Activated T-helper 17 cell treated with anti-CD3 and anti-CD28 coated beads, Interleukin-2, amount 50 U/mL, for 72 hours (primary cell): ENCODE results near the gene MMP1. TPM values are rescaled to one million over a fixed set of nuclear protein-coding genes. Genes with fewer than 3 reads are reported as not detected.

ENCODE experiments used
- ATAC-seq: fragments of 150-1000 bp; cut with Tn5 transposase; replicated peaks from 2 replicates; pipeline ENCODE4 v1.10.0; 2021; ENCODE audit warnings: mild to moderate bottlenecking, moderate library complexity
- H3K27ac Mint-ChIP-seq: one replicate; pipeline ENCODE4 v1.8.0; 2022; ENCODE audit warnings: mixed read lengths
- H3K27me3 Mint-ChIP-seq: one replicate; pipeline ENCODE4 v1.8.0; 2022; ENCODE audit warnings: mixed read lengths
- H3K36me3 Mint-ChIP-seq: one replicate; pipeline ENCODE4 v1.8.0; 2022; ENCODE audit warnings: low read depth, mild to moderate bottlenecking, mixed read lengths
- H3K4me1 Mint-ChIP-seq: one replicate; pipeline ENCODE4 v1.8.0; 2022; ENCODE audit warnings: mixed read lengths
- H3K4me3 Mint-ChIP-seq: one replicate; pipeline ENCODE4 v1.8.0; 2022; ENCODE audit warnings: mild to moderate bottlenecking, mixed read lengths
- H3K9me3 Mint-ChIP-seq: one replicate; pipeline ENCODE4 v1.8.0; 2022; ENCODE audit warnings: mixed read lengths
- total RNA-seq, 2 donors: library from RNA; stranded (reverse); gene quantifications; one replicate each; pipeline ENCODE4 v1.2.3, GENCODE V29; 2022

Gene MMP1
- not detected for total RNA-seq

DNA sequence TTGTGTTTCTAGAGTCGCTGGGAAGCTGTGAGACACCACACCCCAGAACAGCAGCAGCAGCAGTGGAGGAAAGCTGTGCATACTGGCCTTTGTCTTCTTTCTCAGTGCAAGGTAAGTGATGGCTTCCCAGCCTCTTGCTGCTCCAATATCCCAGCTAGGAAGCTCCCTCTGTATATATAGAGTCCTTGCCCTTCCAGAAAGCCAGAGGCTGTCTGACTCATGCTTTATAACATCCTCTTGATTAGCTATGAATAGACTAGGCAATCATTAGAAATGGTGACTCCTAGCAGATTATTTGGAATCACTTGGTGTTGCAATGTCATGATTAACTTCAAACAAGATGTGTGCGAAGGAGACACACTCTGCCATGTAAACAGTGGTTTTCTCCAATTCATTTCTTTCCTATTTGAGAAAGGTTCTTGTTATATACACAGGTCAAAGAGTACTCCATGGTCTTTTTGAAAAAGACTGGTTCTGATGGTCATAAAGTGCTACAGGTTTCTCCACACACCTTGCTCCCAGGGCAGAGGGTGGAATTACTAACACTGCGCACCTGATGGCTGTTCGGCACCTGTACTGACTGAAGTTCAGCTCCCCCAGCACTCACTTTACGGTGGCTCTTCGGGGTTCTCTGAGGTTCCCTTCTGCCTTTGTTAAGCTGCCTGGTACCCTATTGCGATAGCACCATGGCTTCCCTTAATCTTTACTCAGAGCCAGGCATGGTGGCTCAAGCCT, at the start of gene MMP1:
MMP1 (minus strand) TSS at position 149 of the 735 bp plus-strand sequence; CDS start at position 81, 68 bp downstream.
- no peak within 1 kb of the TSS for H3K4me3 Mint-ChIP-seq
- no peak within 1 kb of the TSS for H3K27ac Mint-ChIP-seq
- no peaks in the 10 kb centered on the region for H3K36me3 Mint-ChIP-seq
- H3K27me3 Mint-ChIP-seq, result peaks cover 4% of the 10 kb centered on the region
- no peak for ATAC-seq
- no peaks in the 10 kb centered on the region for H3K9me3 Mint-ChIP-seq
- H3K4me1 Mint-ChIP-seq, result no peaks in the 10 kb centered on the region

DNA sequence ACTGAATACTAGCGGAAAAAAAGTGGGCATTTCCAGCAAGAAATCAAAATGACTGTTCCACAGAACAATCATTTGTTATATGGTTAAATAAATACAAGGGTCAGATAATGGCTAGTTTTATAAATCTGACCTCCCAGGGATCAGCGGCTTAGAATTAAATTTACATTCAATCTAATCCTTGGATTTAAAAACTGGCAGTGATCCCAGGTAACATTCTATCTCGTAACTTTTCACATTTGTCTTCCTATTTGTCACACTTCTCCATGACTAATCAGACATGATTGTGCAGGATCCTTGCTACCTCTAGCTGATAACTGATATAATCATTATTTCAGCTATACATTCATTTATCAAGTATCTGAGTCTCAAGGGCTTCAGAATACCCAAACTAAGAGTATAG, 48.3 kb upstream of the MMP1 start:
- Mint-ChIP-seq H3K27me3 (peaks cover 12% of the 10 kb centered on the region), H3K4me1 (no peaks in the 10 kb centered on the region), H3K9me3 (no peaks in the 10 kb centered on the region), H3K36me3 (no peaks in the 10 kb centered on the region), H3K27ac (no peak overlapping the region), H3K4me3 (no peak overlapping the region)
- no peak for ATAC-seq

DNA sequence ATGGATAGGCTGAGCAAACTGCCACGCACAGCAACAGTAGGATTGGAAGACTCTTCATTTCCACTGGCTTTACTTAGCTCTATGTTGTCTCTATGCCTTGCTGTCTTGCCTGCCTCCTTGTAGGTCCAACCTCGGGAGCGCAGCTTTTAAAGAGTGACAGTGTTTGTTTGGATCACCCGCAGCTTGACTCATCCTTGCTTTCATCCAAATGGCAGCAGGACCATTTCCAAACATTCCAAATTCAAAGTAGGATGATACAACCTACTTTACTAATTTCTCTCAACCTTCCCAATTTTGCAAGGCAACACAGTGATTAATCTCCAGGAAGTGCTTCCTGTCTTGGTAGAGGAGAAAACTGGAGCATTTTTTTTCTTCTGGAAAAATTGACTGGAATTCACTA, 45.5 kb upstream of the MMP1 start, which contains the start of gene MMP3:
MMP3 (minus strand) TSS at position 121 of the 400 bp plus-strand sequence; CDS start at position 58, 63 bp downstream.
- no peaks in the 10 kb centered on the region for H3K9me3 Mint-ChIP-seq
- H3K27me3 Mint-ChIP-seq, result peaks cover 12% of the 10 kb centered on the region
- no peaks in the 10 kb centered on the region for H3K4me1 Mint-ChIP-seq
- no peaks in the 10 kb centered on the region for H3K36me3 Mint-ChIP-seq
- no peak for ATAC-seq
- H3K27ac Mint-ChIP-seq, result no peak within 1 kb of the TSS
- H3K4me3 Mint-ChIP-seq, result no peak within 1 kb of the TSS

DNA sequence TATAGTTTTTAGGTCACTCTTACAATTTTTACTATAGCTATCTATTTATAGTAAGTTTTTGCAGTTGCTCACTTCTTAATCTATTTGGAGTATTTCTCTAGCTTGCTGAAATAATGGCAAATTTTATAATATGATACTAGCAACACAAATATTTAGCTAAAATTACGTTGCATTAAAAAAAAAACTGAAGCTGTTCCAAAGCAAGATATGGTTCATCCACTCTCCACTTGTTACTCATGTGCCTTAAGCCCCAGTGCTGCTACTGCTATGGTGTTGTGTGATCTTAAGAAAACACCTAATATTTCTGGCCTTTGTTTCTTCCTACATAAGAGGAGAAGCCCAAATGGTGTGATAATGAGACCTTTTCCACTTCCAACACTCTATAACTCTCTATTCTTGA, 45.0 kb upstream of the MMP1 start:
- no peaks in the 10 kb centered on the region for H3K36me3 Mint-ChIP-seq
- no peak overlapping the region for H3K4me3 Mint-ChIP-seq
- no peaks in the 10 kb centered on the region for H3K4me1 Mint-ChIP-seq
- ATAC-seq, result no peak
- no peak overlapping the region for H3K27ac Mint-ChIP-seq
- no peaks in the 10 kb centered on the region for H3K9me3 Mint-ChIP-seq
- peaks cover 12% of the 10 kb centered on the region for H3K27me3 Mint-ChIP-seq

DNA sequence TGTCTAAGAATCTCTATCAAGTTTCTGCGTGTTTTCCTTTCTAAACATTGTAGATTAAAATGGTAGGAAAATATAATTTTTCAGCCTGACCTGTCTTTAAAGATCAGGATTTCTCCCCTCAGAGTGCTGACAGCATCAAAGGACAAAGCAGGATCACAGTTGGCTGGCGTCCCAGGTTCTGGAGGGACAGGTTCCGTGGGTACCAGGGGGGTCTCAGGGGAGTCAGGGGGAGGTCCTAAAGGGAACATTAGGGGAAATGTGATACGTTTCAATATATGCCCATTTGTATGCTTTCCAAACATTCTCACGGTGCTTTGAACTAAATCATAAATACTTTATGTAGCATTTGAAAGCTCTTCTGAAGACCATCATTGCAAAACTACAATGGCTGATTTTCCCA, 42.1 kb upstream of the MMP1 start:
- Mint-ChIP-seq H3K4me3 (no peak overlapping the region), H3K36me3 (no peaks in the 10 kb centered on the region), H3K4me1 (no peaks in the 10 kb centered on the region), H3K9me3 (no peaks in the 10 kb centered on the region), H3K27me3 (peaks cover 10% of the 10 kb centered on the region), H3K27ac (no peak overlapping the region)
- no peak for ATAC-seq

DNA sequence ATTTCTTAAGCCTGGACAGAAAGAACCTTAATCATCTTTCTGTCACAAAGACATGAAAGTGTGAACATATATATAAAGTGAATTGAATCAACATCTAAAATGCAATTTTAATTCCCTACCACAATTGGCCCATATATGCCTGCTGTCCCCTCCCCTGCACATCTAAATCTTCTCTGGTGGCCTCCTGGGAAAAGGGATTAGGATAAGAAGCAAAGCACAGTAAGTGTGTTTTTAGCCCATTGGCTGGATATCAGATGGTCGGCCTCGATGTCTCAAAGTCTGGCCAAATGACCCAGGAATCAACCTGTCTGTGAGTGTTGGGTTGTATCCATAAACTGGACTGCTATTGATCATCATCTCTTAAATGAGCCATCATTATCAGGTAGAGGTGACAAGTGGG, 39.7 kb upstream of the MMP1 start:
- H3K27me3 Mint-ChIP-seq, result peaks cover 14% of the 10 kb centered on the region
- H3K27ac Mint-ChIP-seq, result no peak overlapping the region
- H3K4me1 Mint-ChIP-seq, result no peaks in the 10 kb centered on the region
- H3K9me3 Mint-ChIP-seq, result no peaks in the 10 kb centered on the region
- H3K36me3 Mint-ChIP-seq, result no peaks in the 10 kb centered on the region
- H3K4me3 Mint-ChIP-seq, result no peak overlapping the region
- no peak for ATAC-seq

DNA sequence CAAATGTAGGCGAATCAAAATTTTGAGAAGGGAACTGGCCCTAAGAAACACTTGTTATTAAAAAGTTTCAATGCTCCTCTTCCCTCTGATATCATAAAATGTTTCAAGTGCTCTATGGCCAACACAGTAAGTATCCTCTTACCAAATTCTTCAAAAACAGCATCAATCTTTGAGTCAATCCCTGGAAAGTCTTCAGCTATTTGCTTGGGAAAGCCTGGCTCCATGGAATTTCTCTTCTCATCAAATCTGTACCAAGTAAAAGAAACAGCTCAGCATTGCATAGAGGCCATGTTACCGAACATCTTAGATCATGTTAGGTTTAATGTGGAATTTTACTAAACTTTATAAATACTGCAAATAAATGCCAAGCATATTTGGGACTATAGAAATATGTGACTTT, 39.2 kb upstream of the MMP1 start:
- Mint-ChIP-seq H3K36me3 (no peaks in the 10 kb centered on the region), H3K27ac (no peak overlapping the region), H3K4me1 (no peaks in the 10 kb centered on the region), H3K4me3 (no peak overlapping the region), H3K27me3 (peaks cover 16% of the 10 kb centered on the region), H3K9me3 (no peaks in the 10 kb centered on the region)
- ATAC-seq, result no peak

DNA sequence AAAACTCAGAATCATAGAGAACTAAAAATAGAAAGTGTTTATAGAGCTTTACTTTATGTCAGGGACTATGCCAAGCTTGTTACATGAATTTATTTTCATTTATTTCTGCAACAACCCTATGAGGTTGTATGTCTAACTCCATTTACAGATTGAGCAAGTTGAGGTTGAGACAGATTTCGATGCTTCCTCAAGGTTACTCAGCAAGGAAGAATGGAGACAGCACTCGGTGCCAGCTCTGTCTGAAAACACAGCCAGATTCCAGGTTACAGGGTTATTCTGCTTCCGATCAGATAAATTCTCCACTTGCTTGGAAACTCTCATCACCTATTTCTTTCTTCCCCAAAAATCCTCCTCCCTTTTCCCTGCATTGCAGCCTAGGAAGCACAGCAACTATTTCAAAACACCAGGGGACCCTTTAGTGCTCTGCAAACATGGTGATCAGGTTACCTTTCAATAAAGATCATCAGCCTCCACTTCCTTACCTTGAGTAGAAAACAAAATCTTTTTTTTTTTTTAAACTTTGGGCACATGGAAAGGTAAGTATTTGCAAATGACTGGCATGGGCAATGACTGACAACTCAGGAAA, 38.4 kb upstream of the MMP1 start:
- Mint-ChIP-seq H3K4me3 (no peak overlapping the region), H3K4me1 (no peaks in the 10 kb centered on the region), H3K36me3 (no peaks in the 10 kb centered on the region), H3K9me3 (no peaks in the 10 kb centered on the region), H3K27me3 (peaks cover 18% of the 10 kb centered on the region), H3K27ac (no peak overlapping the region)
- ATAC-seq, result no peak

DNA sequence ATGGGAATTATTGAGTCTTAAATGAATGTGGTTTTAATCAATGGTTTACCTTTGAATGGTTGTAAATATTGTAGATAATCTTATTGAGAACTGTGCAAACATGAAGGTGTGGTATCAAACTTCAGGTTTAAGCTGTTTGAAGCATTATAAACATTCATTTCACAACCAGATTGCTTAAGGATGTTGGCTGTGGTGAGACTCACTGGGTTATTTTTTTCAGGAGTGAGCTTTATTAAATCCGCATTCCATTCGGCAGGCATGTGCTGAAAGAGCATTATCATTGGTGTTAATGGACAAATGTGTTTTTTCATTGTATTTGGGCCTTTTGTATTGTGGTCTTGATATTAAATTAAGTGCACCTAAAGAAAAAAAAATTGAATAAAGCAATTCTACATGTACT, 35.8 kb upstream of the MMP1 start:
- Mint-ChIP-seq H3K27ac (no peak overlapping the region), H3K9me3 (no peaks in the 10 kb centered on the region), H3K4me3 (no peak overlapping the region), H3K36me3 (no peaks in the 10 kb centered on the region), H3K4me1 (no peaks in the 10 kb centered on the region), H3K27me3 (peaks cover 31% of the 10 kb centered on the region)
- no peak for ATAC-seq

DNA sequence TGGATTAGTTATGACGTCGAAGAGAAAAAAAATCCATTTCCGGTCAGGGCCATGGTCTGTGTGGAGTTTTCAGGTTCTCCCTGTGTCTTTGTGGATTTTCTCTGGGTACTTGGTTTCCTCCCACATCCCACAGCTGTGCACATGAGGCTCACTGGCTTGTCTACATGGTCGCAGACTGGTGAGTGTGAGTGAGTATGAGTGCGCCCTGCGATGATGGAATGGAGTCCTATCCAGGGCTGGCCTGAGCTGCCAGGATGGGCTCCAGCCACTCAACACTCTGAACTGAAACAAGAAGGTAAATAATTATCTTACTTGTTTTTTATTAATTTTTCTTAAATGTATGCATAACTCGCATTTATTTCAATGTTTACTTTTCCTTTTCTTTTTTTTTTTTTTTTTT, 34.7 kb upstream of the MMP1 start:
- no peak for ATAC-seq
- no peaks in the 10 kb centered on the region for H3K4me1 Mint-ChIP-seq
- H3K9me3 Mint-ChIP-seq, result no peaks in the 10 kb centered on the region
- H3K27ac Mint-ChIP-seq, result no peak overlapping the region
- peaks cover 31% of the 10 kb centered on the region for H3K27me3 Mint-ChIP-seq
- no peak overlapping the region for H3K4me3 Mint-ChIP-seq
- H3K36me3 Mint-ChIP-seq, result no peaks in the 10 kb centered on the region

DNA sequence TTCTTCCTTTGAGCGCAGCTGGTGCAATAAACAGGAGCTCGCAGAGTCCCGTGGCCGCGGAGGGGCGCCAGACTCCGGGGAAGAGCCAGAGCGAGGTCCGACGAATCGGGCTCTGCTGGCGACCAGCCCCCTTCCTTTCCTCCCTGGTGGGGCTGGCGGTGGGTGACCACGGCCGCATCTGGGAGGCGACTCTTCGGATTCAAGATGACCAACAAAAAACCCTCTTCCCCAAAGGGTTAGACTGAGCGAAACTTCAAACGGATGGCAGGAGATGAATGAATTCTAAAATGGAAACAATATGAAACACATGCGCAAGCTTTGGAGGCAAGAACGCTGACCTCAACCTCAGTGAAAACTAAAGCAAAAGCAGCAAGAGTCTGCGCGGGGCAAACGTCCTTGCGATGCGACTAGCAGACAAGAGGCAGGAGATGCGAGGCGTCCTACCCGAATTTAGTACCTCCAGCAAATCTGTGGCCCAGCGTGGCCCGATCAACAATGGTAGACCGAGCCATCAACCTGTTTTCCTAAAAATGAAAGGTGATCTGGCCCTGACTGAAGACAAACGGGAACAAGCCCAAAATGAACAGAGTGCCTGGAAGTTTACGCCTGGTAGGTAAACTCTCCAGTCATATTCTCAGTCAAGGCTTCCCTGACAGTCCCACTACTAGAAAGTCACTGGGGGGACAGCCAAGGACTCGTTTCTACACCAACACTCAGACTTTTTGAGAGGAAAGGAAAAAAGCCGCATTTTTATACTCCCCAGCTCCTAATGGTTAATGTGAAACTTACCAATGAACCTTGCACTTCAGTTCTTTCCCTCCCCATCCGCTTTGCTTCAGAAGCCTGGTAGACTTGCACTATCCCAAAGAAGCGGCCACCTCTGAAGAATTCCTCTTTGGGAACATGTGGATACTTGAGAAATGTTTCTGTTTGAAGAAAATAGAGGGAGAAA, 33.8 kb upstream of the MMP1 start:
- Mint-ChIP-seq H3K4me1 (no peaks in the 10 kb centered on the region), H3K27me3 (peaks cover 35% of the 10 kb centered on the region), H3K4me3 (no peak overlapping the region), H3K36me3 (no peaks in the 10 kb centered on the region), H3K27ac (no peak overlapping the region), H3K9me3 (no peaks in the 10 kb centered on the region)
- ATAC-seq, result no peak

DNA sequence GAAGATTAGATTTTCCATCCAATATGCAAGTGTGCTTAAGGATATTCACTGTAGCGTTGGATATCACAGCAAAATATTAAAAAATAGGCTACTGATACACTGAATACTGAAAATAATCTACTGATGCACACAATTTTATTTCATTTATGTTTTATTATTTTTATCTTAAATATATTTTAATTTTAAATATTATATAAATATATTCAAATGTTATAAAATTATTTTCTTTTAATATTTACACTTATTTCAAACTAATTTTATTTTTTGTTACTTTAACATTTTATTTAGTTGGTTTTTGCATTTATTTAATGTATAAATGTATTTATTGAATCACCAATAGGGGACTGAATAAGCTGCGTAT, 33.1 kb upstream of the MMP1 start:
- H3K9me3 Mint-ChIP-seq, result no peaks in the 10 kb centered on the region
- no peak for ATAC-seq
- H3K27ac Mint-ChIP-seq, result no peak overlapping the region
- no peaks in the 10 kb centered on the region for H3K4me1 Mint-ChIP-seq
- H3K4me3 Mint-ChIP-seq, result no peak overlapping the region
- H3K27me3 Mint-ChIP-seq, result peaks cover 38% of the 10 kb centered on the region
- H3K36me3 Mint-ChIP-seq, result no peaks in the 10 kb centered on the region

DNA sequence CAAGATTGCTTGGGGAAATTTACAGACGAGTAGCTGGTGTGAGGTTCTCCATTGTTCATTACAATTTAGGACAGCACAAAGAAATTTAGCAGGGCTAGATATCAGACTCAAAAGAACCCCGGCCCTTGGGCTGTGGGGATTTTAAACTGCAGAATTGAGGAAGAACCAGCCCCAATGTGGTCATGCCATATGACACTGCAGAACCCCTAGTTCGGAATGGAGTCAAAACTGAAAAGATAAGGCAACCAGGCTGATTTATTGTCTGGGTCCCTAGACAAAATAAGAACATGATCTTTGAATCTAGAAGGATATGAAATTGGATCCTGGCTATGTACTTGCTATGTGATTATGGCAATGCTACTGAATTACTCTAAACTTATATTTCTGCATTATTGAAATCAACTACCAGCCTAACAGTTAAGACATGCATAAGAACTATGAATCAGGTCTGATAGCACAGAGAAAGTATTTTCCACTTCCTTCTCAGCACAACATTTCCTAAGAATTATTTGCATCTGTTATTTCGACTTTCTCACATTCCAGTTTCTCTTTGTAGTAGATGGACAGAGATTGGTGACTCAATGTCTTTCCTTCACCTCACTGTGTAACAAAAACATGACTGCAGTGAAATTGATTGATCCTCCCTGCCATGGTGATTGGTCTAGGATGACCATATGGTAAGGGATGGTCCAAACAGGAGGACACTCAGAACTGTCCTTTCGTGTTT, 32.2 kb upstream of the MMP1 start:
- Mint-ChIP-seq H3K4me3 (no peak overlapping the region), H3K9me3 (no peaks in the 10 kb centered on the region), H3K27ac (no peak overlapping the region), H3K27me3 (peaks cover 38% of the 10 kb centered on the region), H3K36me3 (no peaks in the 10 kb centered on the region), H3K4me1 (no peaks in the 10 kb centered on the region)
- ATAC-seq, result no peak

DNA sequence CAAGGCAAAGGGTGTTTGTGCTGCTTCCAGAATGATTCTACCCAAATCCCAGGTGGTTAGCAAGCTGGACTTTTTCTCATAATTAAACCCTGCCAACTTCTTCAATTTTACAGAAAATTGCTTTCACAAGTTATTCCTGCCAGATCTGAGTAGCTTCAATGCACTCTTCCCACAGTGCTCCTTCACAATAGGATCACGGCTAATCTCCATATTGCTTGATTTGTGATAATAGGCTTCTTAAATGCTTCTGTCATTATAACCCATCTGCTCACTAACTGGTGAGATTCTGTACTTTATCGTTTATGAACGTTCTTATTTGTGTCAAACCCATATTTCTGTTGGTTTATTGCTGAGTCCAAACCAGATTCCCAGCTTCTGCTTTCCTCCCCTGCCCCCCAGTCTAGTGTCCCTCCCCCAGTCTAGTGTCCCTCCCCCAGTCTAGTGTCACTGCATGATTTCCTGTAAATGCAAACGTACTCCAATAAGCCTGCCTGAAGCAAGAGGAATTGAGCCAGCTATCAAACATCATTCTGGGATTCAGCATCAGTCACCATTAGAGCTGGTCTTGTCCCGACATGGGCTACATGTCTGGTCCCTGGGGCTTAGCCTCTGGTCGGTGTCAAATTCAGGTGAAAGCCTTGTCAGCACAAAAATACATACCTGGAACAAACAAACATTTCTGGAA, 31.5 kb upstream of the MMP1 start:
- peaks cover 31% of the 10 kb centered on the region for H3K27me3 Mint-ChIP-seq
- no peaks in the 10 kb centered on the region for H3K4me1 Mint-ChIP-seq
- H3K36me3 Mint-ChIP-seq, result no peaks in the 10 kb centered on the region
- no peak overlapping the region for H3K4me3 Mint-ChIP-seq
- H3K27ac Mint-ChIP-seq, result no peak overlapping the region
- no peak for ATAC-seq
- no peaks in the 10 kb centered on the region for H3K9me3 Mint-ChIP-seq
